PFSK-1 (cell line): ENCODE results near the gene RELT.

Experiments used
- SIN3A ChIP-seq: IDR thresholded peaks from 2 replicates; pipeline ENCODE4 v1.6.1; 2012; ENCODE audit warnings: mild to moderate bottlenecking, low read length, moderate library complexity, borderline replicate concordance; ENCODE audit not compliant: insufficient read depth
- TF ChIP-seq, protein P1 (sequence below), 2 experiments: IDR thresholded peaks; 2 replicates each; pipeline versions ENCODE4 v1.6.1 to v1.8.0; 2011 to 2012; ENCODE audit warnings: low read depth in 2 of 2, low read length in 2 of 2, control low read depth in 1 of 2, inconsistent platforms in 1 of 2, mild to moderate bottlenecking in 1 of 2, moderate library complexity in 1 of 2; ENCODE audit not compliant: insufficient read depth in 1 of 2

GRCh38 chr11:73401924-73402833, 26.0 kb downstream of the RELT start:
- TF ChIP-seq, protein P1, sequence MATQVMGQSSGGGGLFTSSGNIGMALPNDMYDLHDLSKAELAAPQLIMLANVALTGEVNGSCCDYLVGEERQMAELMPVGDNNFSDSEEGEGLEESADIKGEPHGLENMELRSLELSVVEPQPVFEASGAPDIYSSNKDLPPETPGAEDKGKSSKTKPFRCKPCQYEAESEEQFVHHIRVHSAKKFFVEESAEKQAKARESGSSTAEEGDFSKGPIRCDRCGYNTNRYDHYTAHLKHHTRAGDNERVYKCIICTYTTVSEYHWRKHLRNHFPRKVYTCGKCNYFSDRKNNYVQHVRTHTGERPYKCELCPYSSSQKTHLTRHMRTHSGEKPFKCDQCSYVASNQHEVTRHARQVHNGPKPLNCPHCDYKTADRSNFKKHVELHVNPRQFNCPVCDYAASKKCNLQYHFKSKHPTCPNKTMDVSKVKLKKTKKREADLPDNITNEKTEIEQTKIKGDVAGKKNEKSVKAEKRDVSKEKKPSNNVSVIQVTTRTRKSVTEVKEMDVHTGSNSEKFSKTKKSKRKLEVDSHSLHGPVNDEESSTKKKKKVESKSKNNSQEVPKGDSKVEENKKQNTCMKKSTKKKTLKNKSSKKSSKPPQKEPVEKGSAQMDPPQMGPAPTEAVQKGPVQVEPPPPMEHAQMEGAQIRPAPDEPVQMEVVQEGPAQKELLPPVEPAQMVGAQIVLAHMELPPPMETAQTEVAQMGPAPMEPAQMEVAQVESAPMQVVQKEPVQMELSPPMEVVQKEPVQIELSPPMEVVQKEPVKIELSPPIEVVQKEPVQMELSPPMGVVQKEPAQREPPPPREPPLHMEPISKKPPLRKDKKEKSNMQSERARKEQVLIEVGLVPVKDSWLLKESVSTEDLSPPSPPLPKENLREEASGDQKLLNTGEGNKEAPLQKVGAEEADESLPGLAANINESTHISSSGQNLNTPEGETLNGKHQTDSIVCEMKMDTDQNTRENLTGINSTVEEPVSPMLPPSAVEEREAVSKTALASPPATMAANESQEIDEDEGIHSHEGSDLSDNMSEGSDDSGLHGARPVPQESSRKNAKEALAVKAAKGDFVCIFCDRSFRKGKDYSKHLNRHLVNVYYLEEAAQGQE (IDR thresholded peaks at IDR 0.05; ENCODE audit: insufficient read depth in 1 of 2, low read depth in 2 of 2, low read length in 2 of 2): no peak
- no peak for TF ChIP-seq SIN3A
